Superior temporal gyrus (tissue), 1 donor: ENCODE results near the gene COPS8.

Source experiments
- DNase-seq: peaks from one replicate; pipeline ENCODE4 v3.0.0-alpha.2; 2016; ENCODE audit errors: extremely low spot score

Gene COPS8

DNA sequence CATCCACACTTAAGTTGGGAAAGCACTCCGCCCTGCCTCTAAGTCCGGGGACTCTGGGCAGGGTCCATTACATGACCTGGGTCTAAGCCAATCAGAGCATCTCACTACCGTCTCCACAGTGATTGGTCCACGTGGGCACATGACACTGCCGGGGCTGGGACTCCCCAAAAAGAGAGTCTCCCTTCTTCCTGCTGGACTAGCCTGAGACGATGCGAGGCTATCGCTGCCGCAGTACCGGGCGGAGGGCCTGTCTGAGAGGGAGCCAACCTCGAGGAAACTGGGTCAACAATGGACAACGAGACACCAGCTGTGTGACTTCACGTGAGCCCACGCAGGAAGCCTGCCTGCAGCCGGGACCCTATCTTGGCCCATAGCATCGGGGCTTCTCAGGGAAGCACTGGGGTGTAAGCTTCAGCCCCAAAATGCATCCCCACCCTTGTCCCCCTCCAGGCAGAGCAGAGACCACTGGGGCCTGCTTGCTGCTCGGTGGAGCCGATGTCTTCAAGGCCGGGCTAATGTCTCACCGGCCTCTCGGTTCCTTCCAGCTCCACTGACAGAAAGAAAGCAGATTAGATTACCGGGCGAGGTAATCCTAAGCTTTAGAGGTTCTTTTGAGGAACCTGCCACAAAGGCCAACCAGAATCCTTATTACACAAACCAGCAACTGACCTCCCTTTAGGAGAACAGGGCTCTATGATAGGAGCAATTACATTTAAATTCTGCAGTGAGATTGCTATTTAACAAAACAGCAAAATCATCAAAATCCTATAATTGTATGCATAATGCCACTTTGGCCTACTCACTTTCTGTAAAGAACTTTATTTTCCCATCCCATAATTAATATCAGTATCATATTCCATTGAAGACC is 21.3 kb upstream of the COPS8 start:
- DNase-seq, result no peak

DNA sequence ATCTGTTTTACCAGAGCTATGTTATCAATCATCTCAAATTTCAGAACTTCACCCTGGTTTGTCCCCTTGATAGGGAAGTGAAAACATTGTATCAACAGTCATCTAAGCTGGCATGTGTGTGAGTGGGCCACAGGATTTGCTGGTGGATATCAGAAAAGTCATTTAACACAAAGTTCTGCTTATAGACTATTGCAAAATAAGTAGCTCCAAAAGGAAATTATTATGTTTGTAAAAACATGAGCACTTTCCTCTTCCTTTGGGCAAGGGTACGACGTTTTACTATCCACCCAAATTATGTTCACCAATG is 20.7 kb upstream of the COPS8 start:
- DNase-seq, result no peak

DNA sequence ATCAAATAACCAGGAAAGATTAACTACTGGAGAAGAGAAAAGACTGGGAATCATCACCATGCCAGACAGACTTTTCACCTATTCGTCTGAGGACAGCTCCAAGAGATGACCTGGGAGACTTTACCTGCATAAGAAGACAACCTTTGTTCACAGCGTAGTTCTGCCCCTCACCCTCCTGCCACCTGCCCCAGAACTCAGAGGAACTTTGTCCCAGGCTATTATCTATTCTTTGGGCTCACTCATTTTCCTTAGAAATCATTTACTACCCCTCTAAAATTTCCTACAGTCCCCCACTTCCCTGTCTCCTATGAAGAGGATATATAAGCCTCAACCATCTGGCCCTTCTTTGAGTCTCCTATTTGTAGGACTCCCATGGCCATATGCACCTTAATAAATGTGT is 19.3 kb upstream of the COPS8 start:
- no peak for DNase-seq

DNA sequence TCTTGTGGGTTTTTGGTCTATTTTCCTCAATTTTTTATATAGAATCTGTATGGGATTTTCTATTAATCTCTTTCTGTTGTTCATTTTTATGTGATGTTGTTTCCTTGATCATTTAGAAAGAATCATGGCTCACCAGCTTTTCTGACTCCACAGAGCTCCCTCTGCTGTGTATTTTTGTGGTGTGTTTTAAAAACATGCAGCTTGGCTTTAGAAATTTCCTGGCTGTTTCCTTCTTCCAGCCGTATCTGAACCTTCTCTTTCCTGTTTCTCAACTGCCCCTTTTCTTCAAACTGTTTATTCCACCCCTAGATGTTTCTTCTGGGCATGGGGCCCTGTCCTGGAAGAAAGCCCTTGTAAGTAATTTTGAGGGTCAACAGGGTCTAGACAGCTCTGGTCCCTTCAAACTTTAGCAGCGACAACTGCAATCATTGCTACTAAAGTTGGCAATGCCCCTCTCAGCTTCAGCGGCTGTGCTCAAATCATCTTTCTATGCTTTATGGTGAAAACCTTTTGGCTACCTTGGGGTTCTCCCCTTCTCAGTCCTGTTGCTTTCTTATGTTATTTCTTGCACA is 17.6 kb upstream of the COPS8 start:
- peak; percentile 15 for DNase-seq

DNA sequence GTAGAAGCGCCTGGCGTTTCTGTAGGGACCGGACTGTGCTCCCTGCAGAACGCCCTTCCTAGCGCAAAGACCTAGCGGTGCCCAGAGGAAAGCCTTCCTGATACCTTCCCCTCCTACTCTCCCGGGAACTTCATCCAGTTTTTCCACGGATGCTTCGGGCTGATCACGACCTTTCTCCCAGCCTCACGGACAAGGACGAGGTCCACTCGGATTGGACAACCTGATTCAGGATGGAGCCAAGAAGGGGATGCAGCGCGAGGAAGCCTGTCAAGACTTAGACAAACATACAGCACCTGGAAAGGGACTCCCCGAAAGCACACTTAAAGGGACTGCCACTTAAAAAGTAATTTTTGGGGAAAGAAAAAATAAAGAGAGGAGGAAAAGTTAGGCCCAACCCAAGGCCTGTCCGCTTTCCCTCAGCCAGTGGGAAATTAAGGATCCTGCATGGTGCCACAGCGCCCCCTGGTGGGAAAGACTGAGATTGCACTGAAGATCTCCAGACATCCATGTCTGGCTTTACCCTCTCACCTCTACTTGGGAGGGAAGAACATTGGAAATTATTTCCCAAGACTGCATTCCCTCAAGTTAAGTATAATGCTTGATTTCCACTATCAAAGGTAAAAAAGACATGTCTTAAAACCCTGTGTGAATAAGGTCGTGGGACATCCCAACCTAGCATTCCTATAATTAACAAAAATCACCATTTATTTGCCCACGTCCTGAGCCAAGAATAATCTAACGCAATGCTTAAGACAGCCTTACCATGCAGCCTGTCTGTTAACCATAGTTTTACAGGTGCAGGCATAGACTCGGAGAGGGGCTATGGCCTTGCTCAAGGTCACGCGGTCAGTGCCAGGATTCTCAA is 13.4 kb upstream of the COPS8 start:
- DNase-seq, result peak; percentile 88

DNA sequence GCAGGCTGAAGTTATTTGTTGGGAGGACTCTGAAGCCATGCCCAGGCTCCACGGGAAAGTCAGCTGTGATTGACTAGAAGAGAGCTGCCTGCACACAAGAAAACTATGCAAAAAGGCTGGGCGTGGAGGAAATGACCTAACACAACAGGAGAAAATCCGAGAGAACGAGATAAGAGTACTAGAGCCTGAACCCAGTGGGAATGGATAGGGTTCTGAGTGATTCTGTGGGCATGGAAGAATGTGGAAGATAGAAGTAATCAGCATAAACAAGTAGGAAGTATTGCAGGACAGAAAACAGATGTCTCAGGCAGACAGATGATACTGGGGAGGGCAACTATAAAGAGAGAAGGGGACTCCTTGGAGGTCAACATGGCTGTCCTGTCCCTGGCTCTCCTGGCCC is 12.1 kb upstream of the COPS8 start:
- DNase-seq, result no peak

DNA sequence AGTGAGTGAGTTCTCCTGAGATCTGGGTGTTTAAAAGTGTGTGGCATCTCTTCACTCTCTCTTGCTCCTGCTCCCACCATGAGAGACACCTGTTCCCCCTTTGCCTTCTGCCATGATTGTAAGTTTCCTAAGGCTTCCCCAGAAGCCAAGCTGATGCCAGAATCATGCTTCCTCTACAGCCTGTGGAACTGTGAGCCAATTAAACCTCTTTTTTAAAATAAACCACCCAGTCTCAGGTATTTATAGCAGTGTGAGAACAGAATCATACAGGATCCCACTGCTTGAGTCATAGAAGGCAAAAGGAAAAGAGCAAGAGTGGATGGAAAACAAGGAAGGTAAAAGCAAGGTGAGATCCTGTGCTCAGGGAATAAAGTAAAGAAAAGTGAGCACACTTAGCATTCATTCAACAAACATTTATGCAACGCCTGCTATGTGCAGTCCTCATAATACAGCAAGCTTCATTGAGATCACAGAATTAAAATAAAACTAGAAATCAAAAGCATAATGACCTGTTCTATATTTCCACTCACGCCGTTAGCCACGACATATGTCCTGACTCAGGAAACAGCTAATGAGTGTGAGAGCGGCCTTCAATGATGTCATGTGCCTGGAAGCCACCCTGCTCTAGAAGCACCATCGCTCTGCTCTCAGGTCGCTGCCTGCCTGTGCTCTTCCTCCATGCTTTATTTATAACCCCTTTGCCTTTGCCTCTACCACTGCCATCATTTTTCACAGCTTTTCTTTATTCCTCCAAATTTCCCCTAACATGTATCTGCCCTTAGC is 11.3 kb upstream of the COPS8 start:
- peak; percentile 25 for DNase-seq

DNA sequence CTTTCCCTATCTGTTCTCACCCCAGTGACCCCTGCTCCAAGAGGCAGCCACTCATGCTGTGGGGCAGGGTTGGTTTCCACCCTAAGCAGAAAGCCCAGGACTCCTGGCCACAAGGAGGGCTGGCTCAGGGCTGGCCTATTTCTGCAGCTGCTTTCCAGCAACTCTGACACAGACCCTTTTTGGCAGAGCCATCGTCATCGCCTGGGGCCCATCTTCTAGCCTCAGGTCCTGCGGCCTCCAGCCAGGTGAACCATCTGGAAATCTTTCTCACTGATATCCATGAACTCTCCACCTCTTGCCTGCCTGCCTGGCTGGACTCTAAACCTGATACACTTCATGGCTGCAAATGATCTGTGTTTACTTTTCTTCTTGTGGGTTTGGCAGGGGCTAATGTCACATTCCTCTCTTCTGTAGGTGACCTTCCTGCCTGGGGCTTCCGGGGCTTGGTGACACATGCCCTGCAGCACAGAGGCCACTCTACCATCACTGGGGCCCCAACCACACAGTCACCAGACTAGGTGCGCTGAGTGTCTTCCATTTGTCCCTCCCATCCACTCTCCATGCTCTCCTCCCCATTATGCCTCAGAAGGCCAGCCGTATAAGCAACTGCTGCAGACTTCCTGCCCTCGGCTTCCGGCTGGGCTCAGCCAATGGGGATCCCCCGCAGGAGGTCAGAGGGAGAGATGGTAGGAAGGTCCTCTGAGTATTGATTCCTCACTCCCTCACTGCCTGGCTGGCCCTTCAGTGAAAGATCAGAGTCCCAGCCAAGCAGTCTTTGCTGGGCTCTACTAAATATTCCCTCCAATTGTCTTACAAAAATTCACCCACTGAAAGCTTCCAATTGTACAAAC is 9.7 kb upstream of the COPS8 start:
- no peak for DNase-seq

DNA sequence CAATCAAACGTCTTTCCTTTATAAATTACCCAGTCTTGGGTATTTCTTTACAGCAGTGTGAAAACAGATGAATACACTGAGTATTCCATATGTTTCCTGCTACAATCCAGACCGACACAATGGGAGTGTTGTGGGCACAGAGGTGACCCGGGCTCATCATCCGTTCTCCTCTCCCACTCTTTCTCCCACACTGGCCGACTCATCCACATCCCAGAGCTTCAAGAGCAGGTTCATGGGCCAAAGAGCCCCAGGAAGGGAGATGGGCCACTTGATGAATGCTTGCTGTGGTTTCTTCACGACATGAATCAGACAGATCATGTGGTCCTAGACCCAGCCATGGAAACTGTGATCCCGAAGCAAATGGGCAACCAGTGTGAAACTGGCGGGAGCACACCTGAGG is 4.1 kb upstream of the COPS8 start:
- no peak for DNase-seq

DNA sequence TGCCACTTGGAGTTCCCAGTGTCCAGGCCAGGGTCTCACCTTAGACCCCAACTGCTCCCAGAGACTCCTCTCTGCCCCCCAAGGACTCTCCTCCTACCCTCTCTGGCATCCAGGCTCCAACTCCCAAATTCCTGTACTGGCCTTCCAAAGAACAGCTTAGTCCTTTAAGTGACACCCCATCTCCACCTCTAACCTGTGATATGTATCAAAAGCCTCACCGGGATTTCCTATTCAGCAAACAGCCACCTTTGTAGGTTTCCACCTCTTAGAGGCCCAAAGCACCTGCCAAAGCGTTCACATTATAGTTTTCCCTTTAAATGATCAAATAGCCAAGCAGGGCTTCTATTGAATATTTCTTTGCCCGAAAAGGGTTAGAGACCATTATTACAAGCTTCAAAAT is 2.7 kb upstream of the COPS8 start:
- DNase-seq, result no peak

DNA sequence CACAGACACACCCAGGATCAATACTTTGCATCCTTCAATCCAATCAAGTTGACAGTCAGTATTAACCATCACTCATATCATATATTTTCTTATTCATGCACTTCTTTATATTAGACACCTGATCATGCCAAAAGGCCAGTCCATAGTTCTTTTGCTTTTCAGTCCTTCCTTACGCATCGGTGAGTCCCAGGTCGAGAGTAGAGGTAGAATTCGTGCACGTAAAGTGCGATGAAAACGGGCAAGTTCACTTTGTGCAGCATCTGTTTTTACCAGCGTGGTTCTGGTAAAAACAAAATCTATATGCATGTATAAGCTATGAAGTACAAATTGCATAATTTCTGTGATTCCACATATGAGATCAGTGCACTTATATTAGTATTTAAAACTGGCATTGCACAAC is 1.2 kb upstream of the COPS8 start:
- DNase-seq, result no peak

DNA sequence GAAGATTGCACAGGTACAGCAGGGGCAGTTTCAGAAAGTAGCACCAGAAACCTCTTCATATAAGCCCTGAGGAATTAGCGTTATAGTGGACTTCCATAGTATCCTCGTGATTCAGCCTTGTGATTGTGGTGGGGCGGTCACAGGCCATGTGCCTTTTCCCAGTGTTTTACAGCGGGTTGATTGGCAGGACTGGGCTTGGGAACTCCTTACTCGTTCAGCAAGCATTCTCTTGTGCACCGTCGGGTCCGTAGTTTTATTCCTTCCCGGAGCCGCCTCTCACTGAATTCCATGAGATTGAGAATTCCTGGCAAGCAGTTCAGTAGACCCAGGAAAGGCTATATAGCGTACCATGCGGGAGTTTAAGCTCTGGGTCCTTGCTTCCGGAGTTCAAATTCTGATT is 5.2 kb downstream of the COPS8 start:
- no peak for DNase-seq

DNA sequence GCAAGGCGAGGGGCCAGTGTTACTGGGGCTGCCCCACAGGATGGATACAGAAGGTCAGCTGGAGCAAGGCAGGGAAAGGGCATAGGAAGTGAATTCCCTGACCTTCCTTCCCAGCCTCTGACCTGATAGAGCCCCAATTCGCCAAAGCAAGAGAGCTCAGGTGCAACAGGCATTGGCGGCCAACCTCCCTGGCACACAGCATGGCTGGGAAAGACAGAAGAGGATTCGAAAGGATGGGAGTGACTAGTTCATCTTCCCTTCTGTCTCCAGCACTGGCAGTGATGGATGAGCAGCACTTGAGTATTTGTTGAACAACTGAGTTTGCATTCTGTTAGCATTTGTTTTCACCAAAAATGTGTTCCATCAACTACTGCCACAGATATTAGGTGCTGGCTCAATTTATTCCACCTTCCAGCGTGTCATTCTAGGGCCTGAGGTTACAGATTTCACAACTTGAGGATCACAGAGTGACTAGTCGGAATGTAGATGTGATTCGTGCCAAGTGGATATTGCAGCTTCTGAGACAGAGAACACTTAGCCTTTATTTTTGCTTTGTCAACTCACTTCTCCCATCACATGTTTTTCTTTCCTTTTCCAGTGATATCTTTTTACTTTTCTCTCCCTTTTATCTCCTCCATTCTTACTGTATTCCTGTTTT is 6.2 kb downstream of the COPS8 start:
- DNase-seq, result no peak

DNA sequence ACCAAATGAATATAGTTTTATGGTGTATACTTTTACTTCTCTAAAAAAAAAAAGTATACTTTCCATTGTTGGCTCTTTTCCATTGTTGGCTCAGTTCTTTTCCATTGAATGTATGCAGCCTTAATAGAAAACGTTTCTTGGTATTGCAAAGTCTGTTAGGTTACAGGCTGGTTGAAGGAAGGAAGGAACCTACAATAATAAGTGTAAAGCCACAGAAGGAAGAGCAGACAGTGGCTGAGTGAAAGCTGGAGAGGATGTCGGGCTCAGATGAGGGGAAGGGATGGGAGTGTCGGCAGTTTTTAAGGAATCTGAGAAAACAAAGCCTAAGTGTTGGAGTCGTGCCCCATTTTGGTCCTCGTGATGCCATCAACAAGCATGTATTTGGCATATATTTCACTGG is 6.8 kb downstream of the COPS8 start:
- no peak for DNase-seq

DNA sequence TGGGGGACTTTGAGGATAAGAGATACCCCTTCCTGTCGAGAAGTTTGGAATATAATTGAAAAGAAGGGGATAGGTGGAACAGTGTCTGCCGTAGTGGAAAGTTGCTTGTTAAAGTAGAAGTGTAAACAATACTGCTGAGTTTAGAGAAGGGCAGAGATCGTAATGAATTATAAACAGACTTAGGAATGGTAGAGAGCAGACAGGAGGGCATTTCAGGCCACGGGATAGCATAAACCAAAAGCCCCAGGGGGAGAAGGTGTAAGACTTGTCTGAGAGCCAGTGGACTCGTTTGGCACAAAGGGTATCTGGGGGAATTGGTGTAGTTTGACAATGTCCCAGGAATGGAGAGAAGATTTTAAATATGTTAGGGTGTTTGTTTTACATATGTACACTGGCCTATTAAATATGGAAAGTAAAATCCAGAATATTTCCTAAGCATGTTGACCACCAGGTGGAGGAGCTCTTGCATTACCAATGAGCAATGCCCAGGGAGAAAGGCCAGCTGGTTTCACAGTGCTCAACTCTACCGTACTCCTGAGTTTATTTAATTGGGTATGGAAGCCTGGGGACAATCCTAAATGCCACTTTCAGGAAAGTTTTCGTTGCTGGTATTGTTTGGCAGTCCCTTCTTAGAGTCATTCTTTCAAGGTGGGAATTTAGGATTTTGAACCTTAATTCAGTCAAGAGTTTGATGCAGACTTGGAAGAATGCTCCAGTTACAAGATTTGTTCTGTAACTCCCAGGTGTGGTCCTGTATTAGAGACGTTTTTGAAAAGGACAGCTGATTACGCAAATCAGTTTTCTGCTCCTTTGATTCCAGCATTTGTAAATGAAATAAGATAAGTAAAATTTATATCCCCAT is 7.5 kb downstream of the COPS8 start:
- DNase-seq, result peak; percentile 25

DNA sequence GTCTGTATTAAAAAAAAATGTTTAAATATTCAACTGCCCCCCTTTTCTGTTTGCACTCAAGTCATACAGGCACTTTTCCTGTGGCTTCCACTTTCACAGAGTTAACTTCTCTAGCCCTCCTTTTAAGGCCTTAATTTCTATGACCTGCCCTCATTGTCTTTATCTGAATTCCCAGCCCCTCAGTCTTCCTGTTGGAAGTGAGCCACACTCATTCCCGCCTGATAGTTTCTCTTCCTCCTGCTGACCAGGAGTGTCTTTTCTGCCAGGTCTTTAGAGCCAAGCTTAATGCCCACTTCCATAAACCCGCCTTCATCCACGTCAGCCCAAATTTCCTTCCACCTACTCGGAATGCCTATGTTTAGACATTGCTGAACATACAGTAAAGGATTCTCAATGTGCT is 10.5 kb downstream of the COPS8 start:
- DNase-seq, result no peak

DNA sequence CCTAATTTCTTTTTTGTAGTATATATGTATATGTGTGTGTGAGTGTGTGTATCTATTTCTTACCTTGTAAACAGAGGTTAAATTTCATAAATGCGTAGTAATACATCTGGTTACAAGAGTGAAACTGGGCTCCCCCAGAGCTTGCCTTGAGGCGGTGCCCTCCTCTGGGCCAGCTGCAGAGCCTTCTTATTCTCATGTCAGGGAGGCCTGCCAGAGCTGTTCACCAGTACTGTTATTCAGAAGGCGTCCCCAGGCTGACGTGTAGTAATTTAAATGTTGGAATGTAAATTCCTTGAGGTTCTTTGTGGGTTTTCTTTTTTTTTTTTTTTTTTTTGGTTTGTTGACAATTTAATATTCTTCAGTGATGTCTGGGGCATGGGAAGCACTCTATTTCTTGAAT is 11.2 kb downstream of the COPS8 start:
- no peak for DNase-seq

DNA sequence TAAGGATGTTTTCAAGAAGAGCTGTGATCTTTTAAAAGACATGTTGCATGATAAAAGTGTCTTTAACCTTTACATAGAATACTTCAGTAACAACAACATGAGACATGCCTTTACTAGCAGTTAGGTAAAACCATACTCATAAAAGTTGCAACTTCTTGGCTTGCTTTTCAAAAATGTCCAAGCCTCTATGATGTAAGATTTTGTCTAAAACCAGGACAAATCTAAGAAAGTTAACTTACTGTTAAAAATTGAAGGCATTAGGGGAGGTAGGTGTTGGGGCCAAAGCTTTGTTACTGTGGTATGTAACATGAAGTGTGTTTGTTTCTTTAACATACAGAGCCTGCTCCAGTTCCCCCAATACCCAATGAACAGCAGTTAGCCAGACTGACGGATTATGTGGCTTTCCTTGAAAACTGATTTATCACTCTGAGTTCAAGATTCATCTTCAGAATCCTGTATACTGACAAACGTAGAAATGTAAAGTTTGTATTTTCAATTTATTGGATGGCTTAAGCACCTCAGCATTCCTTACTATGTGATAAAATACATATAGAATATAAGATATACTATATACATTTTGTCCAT is 11.7 kb downstream of the COPS8 start:
- no peak for DNase-seq
